ENCODE measurements around the gene CALHM3.
"Not testable (repeated sequence)": the region's sequence is repeated elsewhere in the genome, so short reads cannot be mapped to it uniquely, and the experiment has no call there.

CALHM3 gene

DNA sequence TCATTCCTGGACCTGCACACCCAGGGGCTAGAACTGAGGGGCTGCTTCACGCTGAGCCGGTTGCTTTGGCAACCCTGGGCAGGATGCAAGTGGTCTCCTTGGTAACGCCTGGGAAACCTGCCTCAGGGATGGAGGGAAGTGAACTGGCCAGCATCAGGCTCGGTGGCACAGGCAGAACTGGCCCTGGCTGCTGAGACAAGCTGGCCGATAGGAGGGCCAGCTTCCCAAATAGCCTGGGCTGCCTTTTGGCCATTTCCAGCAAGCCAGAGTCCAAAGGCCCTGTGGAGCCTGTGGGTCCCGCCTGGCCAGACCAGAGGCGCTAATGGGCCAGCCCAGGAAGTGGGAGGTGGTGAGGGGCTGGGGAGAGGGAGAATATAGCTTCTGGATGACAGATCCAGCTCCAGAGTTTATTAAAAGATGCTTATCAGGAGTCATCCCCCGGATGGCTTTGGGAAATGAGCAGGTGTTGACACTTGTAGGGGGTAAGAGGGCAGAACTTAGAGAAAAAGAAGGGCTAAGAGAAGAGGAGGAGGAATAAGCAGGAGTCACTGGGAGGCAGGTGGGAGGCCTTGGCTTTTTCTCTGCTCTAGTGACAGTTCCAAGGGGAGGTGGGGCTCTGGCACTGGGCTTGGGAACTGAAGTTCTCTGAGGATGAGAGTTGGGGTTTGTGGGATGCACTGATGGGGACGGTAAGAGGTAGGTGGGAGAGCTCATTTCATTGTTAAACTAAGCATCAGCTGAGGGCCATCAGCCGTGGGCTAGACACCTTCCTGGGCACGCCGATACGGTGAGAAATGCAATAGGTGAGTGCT is 24.0 kb upstream of the CALHM3 start:
- DNase-seq (ENCODE audit: low spot score), result peak; percentile 63

DNA sequence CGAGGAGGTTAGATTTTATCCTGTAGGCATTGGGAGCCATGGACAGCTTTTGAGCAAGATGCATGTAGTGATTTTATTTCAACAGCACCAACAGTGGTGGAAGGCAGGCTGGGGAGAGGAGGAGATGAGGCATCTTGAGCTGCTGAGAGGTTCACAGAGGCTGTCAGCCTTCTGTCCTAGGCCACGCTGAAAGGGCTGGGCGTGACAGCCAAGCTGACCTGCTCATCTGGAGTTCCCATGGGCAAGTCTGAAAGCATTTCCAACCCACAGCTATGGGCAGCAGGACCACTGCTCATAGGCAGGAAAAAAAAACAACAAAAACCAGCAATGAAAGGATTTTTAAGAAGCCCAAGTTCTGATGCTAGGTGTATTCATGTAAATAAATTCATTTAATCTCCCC is 22.1 kb upstream of the CALHM3 start:
- no peak for DNase-seq (ENCODE audit: low spot score)

DNA sequence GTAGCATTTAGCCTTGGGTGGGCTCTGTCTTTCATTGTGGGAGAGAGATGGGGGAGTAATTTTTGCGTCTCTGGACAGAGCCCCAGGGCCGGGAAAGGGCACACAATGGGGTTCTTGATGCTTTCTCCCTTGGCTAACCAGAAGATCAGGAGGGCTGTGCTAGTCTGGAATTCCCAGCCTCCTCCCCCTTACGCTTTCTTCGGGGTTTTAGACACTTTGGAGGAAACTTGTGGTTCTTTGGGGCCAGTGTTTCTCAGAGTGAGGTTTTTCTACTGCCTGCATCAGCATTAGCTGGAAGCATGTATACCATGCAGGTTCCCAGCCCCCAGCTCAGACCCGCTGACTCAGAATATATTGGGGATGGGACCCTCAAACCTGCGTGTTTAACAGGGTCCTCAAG is 21.4 kb upstream of the CALHM3 start:
- no peak for DNase-seq (ENCODE audit: low spot score)

DNA sequence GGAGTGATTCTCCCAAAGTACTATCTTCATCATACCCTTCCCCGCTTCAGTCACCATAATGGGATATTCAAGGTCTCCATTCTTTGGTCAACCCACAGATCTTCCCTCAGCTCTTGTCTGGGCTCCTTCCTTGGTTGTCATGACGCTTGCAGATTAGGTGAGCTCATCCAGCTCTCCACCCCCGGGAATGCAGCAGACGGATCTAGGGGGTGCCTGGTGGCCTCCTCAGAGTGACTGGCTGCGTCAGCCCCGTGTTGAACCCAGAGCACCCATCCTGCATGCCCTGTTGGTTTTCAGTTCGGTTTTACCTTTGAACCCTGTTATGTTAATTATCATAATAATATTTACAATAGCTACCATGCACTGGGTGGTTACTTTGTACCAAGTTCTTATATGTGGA is 20.8 kb upstream of the CALHM3 start:
- DNase-seq (ENCODE audit: low spot score), result peak; percentile 39

DNA sequence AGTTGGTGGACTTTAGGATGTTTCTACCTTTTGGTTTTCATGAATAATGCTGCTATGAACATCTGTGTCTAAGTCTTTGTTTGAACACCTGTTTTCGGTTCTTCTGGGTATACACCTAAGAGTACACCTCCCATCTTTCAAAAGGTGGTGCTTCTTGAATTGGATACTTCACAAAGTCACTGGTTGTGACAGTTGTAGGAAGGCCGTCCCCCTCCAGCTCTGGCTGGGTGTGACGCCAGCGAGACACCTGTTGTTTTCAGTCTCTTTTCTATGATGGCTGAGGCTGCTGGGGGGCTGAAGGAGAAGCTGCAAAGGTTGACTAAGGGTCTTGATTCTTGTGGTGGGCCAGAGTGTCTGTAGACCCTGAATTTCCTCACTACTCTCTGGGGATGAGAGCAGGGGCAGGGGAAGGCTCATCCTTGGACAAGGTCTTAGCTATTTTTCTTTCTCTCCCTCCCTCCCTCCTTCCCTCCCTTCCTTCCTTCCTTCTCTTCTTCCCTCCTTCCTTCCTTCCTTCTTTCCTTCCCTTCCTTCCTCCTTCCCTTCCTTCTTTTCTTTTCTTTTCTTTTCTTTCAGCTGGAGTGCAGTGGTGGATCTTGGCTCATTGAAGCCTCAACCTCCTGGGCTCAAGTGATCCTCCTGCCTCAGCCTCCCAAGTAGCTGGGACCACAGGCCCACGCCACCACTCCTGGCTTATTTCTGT is 20.0 kb upstream of the CALHM3 start:
- no peak for DNase-seq (ENCODE audit: low spot score)

DNA sequence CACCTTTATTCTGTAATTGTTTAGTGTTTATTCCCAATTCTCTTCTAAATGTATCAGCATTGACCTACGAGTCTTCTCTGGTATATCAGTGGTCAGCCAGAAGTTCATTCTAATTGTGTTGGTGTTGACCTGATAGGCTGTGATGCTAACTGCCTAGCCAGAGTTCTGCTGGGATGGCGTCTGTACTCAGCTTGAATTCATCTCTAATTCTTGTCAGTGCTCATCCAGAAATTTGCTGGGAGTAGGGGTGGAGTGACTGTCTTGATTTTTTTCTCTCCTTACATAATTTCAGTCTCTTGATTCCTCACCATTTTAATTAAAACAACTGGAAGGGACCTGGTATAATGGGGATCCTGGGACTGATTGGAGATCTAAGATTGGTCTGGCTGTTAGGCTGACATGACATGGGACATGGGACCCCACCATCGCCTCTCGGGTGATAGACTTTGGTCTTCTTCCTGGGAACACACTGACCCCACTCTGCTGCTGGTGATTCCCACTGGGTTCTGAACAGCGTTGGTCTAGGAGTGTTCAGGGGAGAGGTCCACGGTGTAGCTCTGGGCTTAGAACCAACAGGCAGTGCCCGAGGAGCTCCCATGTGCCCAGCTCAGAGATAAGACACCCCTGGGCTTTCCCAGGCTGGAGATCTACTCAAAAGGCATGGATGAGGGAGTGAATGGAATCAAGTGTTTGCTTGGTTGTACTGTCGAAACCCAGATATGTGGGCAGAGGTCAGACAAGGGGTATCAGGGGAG is 18.3 kb upstream of the CALHM3 start:
- no peak for DNase-seq (ENCODE audit: low spot score)

DNA sequence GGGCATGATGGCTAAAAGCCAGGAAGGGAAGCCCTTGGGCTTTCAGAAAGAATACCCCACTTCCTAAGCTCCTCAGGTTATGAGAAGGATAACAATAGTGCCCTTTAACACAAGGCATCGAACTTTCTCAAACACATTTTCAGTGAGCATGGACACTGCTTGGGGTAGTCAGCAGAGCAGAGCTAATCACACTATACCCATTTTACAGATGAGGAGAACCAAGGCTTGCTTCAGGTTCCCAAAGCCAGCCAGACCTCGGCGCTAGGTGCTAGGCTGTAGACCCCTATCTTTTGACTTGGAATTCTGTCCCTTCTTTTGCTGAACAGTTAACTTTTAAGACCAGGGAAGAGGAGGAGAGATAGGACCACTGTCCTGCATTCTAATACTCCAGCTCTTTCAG is 16.3 kb upstream of the CALHM3 start:
- no peak for DNase-seq (ENCODE audit: low spot score)

DNA sequence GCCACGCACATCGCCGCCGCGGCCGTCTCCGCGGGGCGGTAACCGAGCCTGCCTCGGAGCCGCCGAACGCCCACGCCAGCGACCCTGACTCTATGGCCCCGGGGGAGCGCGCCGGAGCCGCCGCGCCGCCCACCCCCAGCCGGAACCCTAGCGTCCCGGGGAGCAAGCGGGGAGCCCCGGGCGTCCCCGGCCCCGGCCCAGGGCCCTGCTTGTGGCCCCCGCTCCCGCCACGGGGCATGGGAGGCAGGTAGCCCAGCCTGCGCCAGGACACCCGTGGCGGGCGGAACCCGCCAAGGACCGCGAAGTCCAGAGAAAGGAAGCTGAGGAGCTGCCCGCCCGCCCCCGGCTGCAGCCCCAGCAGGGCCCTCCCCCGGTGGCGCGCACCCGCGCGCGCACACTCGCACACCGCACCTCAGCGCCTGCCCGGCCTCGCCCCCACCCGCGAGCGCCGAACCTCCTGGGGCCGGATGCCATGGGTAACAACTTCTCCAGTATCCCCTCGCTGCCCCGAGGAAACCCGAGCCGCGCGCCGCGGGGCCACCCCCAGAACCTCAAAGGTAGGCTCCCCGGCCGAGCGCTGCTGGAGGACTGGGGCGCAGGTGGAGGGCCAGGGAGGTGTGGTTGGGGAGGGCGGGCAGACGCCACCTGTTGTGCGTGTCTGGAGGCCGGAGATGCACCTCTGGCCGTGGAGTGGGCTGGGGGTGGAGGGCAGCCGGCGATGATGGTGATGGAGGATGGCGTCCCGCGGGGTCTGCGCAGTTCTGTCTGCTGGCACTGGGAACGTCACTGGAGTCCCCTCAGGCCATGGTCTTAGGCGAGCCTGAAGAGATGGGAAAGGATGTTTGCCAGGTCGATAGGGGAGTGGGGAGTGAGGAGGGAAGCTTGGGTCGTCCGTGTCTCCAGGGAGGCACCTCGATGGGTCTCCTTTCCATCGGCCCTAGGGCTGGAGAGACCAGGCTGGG is 15.2 kb upstream of the CALHM3 start:
- no peak for DNase-seq (ENCODE audit: low spot score)

DNA sequence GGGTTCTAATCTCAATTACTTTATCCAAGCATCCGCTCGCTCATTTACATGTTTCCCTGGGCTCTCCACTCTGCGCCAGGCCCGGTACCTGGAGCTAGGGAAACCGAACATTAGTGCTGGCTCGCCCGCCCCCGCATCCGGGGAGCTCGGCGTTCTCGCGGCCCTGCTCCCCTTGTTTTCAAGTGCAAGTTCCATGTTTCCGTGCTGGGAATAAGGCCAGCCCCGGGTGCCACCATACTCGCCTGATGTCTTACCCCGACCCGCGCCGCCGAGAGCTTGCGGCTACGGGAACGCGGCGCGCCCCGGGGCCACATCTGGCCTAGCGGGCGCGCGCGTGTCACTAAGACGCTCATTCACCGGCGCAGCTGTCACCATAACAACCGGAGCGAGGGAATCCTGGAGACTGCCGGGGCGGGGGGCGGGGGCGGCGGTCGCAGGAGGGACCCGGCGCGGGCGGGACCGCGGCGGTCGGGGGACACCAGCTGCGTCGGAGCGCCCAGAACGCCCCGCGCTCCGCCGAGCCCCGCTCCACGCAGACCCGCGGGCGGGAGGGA is 14.4 kb upstream of the CALHM3 start, which contains the start of gene NEURL1:
Gene NEURL1, plus strand, starts transcription at position 344 of the 554 bp plus-strand sequence. CDS start 683 bp downstream, outside the sequence.
- peak; percentile 36 for DNase-seq (ENCODE audit: low spot score)

DNA sequence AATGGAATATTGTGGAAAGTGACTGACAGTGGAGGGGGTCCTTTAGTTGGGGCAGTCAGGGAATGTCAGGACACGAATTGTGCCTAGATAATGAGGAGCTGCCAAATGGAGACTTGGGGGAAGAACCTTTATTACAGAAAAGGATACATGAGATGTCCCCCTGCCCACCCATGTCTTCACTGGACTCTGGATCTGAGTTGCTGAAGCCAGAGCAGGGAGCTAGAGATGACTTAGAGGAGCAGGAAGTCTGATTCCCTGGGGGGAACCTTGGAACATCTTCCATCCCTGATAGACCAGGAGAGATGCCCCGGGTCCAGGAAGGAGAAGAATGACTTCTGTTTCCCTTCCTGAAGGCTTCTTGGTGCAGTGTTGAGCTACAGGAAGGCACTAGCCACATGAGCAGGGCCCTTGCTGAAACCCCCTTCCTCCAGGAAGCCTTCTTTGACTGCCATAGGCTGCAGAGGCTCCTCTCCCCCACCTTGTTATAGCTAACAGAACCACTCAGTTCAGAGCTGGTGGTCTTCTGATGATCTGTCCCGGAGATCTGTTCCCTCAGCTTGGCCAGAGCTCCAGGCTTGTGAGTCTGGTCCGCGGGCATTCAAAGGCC is 13.7 kb upstream of the CALHM3 start:
- no peak for DNase-seq (ENCODE audit: low spot score)

DNA sequence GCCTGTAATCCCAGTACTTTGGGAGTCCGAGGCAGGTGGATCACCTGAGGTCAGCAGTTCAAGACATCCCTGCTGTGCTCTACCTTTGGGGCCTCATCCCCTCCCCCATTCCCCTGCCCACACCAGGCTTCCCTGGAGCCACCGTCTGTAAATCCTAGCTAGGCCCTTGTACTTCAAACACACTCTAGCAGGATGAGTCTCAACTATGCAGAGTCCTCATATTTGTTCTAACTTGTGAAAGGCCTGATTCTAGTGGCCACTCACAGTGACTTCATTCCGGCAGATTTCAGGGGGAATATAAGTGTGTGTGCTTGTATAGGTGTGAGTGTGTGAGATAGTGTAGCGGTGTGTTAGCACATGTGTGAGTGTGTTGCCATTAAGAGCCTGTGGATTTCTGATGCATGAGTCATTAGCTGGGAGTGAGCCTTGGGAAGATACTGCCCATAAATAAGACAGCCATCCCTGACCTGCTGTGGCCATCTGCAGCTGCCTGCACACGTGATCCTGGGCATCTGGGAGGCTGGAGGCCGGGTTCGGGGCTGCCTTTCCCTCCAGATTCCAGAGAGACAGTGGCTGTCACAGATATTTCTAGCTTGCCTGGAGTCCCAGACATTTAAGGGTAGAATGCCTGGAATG is 12.8 kb upstream of the CALHM3 start:
- no peak for DNase-seq (ENCODE audit: low spot score)

DNA sequence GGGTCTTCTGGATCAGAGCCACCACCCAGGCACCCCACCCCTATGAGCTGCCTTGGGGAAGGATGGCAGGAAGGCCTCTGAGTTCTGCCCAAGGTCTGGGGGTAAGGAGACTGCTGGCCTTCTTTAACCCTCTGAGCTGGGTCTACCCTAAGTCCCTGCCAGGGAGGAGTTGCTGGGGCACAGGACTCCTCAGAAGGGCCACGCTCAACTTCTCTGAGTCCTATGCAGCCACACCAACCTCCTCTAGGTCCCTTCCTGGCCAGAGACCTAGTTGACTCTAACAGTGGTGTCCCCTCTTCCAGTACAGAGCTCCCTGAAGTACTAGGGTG is 11.9 kb upstream of the CALHM3 start:
- DNase-seq (ENCODE audit: low spot score), result no peak

DNA sequence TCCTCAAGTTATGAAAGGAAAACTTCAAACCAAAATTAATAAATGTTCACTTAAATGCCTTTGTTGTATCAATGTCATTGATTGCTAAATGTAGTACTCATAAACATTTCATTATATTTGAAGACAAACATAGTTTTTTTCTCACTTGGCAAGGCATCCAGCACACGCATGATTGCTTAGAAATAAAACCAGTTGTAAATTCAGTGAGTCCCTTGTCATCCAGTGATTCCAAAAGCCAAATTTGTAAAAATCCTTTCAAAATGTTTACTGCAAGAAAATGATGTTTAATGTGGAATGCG is 8.3 kb upstream of the CALHM3 start:
- DNase-seq (ENCODE audit: low spot score), result no peak

DNA sequence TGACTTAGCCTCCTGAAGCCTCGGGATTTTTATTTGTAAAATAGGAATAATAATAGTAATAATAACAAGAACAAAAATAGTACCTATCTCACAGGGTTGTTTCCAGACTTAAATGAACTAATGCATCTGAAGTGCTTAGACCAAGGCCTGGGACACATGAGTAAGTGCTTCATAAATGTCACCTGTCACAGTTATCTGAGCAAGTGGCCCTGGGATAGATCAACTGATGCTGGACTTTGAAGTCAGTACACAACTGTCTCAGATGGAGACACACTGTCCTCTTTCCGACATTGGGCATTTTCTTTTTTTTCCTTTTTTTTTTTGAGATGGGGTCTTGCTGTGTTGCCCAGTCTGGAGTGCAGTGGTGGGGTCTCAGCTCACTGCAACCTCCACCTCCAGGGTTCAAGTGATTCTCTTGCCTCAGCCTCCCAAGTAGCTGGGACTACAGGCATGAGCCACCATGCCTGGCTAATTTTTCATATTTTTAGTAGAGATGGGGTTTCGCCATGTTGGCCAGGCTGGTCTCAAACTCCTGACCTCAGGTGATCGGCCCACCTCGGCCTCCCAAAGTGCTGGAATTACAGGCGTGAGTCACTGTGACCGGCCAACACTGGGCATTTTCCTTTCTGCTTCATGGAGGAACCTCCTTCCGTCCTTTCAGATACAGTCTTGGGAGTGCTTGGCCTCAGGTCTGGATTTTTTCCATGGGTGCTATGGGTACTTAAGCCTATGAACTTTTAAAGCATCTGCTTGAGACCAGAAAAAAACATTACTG is 7.8 kb upstream of the CALHM3 start:
- DNase-seq (ENCODE audit: low spot score), result not testable (repeated sequence)

DNA sequence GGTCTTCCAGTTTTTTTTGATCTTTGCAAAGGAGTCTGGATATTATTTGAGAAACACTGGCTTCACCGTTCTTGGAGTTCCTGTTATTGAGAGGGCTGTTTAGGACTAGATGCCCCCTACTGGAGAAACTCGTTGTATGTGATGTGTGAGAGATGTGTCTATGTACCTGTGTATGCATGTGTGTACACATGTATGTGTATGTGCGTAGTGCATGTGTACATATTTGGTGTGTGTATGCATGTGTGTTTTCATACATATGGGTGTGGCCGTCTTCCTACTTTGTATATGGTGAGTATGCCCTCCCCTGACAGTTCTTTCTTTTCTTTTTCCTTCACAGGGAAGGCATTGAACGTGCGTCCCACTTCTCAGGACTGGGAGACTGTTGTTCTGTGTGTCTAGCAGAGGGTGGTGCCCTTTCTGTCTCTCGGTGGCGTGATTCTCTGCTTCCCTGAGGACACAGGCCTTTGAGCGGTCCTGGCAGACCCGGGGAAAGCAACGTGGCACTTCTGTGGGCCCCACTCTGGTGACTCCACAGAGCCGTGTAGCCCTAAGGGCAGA is 3.0 kb upstream of the CALHM3 start:
- DNase-seq (ENCODE audit: low spot score), result peak; percentile 62

DNA sequence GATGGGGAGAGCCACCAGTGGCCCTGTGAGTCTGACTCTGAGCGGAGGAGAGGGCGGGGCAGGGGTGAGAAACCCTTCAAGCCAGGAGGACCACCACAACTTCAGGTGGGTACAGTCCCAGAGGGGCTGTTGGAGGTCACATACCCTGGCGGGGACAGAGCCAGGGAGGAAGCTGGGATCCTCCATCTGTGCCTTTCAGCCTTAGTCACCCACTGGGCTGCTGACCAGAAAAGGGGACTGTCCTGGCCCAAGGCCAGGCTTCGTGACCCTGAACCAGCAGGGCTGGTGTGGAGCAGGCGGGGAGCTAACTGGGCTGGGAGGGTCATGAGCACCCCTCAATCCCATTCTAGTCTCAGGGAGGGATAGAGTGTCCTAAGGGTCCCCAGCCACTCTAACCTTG is 1.5 kb upstream of the CALHM3 start:
- no peak for DNase-seq (ENCODE audit: low spot score)

DNA sequence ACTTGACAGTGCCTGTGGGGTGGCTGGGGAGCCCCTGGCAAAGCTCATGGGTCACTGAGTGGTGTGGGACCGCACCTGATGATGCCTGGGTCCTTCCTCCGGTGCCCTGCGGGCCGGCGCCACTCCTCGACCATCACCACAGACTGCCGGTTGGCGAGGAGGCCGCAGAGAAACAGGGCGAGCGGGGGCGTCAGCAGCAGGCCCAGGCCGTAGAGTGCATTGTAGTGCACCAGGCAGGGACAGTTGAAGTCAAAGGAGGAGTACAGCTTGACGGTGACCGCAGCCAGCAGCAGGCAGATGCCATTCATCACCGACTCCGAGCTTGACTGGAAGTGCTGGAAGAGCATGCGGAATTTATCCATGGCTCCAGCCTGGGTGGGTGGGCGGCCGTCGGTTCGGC is 369 bp downstream of the CALHM3 start:
- no peak for DNase-seq (ENCODE audit: low spot score)

DNA sequence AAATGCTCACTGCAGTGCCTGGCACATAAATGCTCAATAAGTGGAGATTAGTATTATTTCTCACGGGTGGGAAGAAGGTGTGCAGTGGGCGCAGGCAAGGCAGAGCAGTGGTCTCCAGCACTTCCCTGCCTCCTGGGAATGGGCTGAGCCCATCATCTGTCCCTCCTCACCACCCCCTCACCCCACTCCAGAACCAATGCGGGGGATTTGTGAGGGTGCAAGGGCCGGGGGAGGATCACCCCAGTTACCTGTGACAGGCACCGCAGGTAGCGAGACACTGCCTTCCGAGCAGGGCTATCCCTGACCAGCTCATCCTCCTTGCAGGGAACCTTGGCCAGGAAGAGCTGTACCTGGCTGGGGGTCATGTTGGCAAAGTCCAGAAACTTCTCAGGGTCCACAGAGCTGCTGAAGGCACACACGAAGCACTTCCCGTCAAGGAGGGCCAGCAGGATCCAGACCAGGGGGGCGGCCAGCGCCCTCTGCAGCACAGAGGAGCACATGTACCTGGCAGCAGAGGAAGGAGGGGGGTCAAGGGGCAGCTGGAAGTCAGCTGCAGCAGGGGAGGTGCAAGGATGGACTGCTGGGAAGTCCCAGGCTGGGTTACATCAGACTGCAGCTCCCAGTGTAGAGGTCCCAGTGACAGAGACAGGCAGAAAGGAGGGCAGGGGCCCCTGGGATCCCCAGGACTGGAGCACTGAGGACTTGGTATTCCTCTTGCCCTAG is 2.8 kb downstream of the CALHM3 start:
- DNase-seq (ENCODE audit: low spot score), result no peak

DNA sequence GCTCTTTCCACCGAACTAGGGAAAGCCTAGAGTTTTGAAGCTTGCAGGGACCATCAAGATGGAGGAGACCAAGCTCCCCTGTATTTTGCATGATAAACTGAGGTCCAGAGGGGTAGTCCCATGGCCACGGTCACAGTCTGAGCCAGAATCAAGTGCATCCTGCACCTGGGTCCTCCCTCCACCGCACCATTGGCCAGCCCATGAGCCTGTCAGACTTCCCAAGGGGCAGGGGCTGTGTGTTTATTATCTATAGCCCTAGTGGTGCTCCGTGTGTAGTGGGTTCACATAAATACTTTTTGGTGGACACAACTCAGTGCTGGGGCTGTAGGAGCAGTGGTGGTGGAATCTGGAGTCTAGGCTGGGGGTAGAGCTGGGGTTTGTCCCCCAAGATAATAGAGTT is 3.6 kb downstream of the CALHM3 start:
- DNase-seq (ENCODE audit: low spot score), result no peak
